Measurements from ENCODE around the gene TMEM192.
"Not testable (repeated sequence)": the region's sequence is repeated elsewhere in the genome, so short reads cannot be mapped to it uniquely, and the experiment has no call there.

DNA sequence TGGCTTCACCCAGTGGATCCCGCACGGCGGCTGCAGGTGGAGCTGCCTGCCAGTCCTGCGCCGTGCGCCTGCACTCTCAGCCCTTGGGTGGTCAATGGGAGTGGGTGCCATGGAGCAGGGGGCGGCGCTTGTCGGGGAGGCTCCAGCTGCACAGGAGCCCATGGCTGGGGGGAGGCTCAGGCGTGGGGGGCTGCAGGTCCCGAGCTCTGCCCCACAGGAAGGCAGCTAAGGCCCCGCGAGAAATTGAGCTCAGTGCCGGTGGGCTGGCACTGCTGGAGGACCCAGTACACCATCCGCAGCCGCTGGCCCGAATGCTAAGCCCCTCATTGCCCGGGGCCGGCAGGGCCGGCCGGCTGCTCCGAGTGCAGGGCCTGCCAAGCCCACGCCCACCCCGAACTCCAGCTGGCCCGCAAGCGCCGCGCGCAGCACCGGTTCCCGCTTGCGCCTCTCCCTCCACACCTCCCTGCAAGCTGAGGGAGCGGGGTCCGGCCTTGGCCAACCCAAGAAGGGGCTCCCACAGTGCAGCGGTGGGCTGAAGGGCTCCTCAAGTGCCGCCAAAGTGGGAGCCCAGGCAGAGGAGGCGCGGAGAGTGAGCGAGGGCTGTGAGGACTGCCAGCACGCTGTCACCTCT is 13.3 kb upstream of the TMEM192 start:
- TF ChIP-seq POLR2A (IDR thresholded peaks at IDR 0.05) = not testable (repeated sequence)
- TF ChIP-seq, protein P1, sequence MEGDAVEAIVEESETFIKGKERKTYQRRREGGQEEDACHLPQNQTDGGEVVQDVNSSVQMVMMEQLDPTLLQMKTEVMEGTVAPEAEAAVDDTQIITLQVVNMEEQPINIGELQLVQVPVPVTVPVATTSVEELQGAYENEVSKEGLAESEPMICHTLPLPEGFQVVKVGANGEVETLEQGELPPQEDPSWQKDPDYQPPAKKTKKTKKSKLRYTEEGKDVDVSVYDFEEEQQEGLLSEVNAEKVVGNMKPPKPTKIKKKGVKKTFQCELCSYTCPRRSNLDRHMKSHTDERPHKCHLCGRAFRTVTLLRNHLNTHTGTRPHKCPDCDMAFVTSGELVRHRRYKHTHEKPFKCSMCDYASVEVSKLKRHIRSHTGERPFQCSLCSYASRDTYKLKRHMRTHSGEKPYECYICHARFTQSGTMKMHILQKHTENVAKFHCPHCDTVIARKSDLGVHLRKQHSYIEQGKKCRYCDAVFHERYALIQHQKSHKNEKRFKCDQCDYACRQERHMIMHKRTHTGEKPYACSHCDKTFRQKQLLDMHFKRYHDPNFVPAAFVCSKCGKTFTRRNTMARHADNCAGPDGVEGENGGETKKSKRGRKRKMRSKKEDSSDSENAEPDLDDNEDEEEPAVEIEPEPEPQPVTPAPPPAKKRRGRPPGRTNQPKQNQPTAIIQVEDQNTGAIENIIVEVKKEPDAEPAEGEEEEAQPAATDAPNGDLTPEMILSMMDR (IDR thresholded peaks at IDR 0.05) = not testable (repeated sequence)
